GOT3 (cell line): Measurements from ENCODE around the gene KDM6A.
"Not testable (repeated sequence)": the region's sequence is repeated elsewhere in the genome, so short reads cannot be mapped to it uniquely, and the experiment has no call there.

Experiments used
- DNase-seq: peaks from one replicate; lab custom pipeline; 2025; ENCODE audit warnings: mixed read lengths; lab: John Stamatoyannopoulos, UW

The KDM6A gene

GRCh38 chrX:45083314-45083713 lies 210.3 kb downstream of the KDM6A start:
- DNase-seq = no peak

DNA sequence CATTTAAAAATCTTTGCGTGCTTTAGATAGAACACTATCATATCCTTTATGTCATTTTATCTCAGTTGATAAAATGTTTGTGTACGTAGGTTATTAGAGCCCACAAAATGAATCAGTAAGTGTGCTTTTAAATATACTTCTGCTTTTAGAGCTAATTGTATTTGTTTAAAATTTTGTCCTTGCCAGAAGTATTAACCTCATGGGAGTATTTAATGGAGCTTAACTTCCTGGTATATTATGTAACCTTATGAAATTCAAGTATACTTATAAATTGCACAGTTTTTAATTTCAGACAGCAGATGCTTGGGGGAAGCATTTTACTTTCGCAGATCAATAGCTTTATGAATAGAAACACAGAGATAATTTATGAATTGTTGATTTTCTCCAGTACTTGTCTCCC lies 237.5 kb downstream of the KDM6A start:
- DNase-seq = no peak

- no peak for DNase-seq
Measured at GRCh38 chrX:45126158-45126557, 253.2 kb downstream of the KDM6A start.

DNA sequence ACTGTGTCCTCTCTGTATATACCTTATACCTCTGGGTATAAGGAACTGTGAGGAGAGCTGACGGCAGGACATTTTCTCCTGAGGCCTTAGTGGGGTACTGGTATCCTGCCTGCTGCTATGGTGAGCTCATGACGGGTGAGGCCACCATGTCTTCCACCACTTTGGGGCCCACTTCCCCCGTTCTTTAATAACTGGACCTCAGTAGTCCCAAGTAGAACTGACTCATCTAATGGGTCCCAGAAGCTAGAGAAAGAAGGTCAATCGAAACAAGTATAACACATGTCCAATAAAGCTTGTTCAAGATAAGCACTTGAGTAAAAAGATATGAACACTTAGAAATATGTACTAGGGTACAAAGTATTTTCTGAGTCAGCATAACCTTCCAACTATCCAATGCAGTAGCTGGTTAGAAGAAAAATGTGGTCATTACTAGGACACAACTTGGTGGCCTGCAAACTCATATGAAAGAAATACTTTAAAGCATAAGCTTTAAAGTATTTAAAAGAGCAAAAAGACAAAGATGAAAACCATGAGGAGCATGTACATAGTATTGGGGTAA lies 256.0 kb downstream of the KDM6A start:
- no peak for DNase-seq

GRCh38 chrX:45133465-45133864 lies 260.5 kb downstream of the KDM6A start:
- DNase-seq = no peak

GRCh38 chrX:45134315-45134731 lies 261.3 kb downstream of the KDM6A start:
- no peak for DNase-seq

DNA sequence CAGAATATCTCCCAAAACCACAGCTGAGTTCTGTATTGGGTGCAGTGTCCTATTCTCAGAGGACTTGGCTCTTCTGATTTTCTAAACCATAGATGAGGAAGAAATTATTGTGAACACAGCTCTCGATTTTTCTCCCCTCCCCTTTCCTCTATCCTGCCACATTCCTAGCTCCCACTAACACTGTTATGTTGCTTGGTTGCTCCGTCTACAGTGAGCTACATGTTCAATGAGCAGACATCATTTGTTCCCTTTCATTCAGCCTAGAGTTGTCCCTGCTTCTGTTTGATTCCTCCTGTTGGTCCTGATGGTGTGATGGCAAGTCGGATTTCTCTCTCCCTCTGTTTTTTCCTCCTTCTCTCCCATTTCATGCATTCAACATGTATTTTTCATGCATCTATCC lies 261.8 kb downstream of the KDM6A start:
- no peak for DNase-seq

- not testable (repeated sequence) for DNase-seq
Measured at GRCh38 chrX:45135391-45136075, 262.5 kb downstream of the KDM6A start.

- no peak for DNase-seq
Measured at GRCh38 chrX:45137531-45137930, 264.5 kb downstream of the KDM6A start.

GRCh38 chrX:45138525-45138924 lies 265.5 kb downstream of the KDM6A start:
- no peak for DNase-seq

- no peak for DNase-seq
Measured at GRCh38 chrX:45140812-45141211, 267.8 kb downstream of the KDM6A start.

GRCh38 chrX:45142185-45142584 lies 269.2 kb downstream of the KDM6A start:
- DNase-seq = no peak

- DNase-seq = no peak
Measured at GRCh38 chrX:45143455-45143854, 270.5 kb downstream of the KDM6A start.

DNA sequence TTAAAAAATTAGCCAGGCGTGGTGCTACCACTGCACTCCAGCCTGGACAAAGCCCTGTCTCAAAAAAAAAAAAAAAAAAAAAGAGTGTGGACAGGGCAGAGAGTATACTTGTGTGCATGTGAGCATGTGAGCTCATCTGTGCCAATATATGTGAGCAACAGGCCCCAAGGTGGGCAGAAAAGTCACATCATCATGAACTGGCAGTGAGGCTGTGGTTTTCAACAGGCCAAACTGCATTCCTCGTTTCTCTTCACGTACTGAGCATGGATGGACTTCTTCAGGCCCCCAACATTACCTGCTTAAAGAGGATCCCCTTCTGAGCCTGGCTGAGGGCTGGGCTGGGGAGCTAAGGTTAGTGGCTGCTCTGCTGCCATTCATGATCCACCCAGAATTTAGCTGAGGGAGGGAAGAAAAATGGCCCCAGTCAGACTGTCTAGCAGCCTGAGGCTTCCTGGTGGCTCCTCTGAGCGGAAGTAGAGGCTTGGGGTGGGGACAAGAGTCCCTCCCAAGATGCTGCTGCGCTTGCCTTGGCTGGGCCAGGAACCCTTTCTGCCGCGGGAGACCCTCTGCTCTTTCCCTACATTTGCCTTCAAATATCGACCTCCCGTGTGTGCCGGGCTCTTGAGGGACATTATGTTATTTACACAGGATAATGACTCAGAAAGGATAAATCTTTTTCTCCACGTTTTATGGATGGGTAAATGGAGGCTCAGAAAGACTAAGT lies 272.7 kb downstream of the KDM6A start:
- no peak for DNase-seq

DNA sequence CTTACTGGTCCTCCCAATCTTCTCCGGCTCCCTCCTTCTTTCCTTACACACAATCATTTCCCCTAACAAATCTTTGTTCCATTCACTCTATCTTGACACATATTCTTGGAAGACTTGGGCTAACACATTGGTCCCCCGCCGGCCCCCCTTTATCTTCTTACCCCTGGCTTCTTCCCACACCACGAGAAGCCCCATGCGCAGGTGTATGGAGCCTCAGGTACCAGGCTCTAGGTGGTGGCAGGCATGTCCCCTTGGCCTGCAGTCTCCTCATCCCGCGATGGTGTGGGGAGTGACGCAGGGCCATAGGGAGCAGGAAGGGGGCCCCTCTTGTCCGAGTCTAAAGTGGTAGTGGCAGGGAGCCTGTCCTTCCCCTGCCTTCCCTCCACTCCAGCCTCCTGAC lies 277.8 kb downstream of the KDM6A start:
- no peak for DNase-seq

GRCh38 chrX:45154033-45154360 lies 281.0 kb downstream of the KDM6A start:
- DNase-seq = no peak

GRCh38 chrX:45154462-45154861 lies 281.5 kb downstream of the KDM6A start:
- DNase-seq = no peak

DNA sequence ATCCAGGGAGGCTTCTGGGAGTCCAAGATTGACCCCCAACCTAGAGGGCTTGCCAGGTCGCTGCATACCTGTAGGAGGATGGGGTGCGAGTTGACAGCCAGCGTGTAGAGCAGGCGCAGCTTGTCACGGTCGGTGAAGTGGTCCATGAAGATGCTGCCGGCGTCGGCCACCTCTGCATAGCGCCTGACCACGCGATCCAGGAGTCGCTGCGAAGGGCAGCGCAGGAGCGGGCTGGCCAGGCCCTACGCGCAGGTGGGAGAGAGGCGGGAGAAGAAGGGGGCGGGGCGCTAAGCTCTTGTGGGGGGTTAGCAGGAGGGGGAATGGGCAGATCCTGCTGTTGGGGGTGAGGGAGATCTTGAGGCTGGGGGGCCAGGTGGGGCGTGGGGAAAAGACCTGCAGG lies 284.7 kb downstream of the KDM6A start:
- DNase-seq = no peak
